ENCODE measurements around the gene PAX4. TPM values are rescaled to one million over a fixed set of nuclear protein-coding genes. Genes with fewer than 3 reads are reported as not detected.

The PAX4 gene
- total RNA-seq, 1 donor from 2014 or later = not detected

Other genes with a start within 250 kb of the PAX4 start
- 39.2 TPM for gene ZNF800, start 225.4 kb downstream of the PAX4 start, total RNA-seq
- 14.4 TPM for gene GCC1, start 32.5 kb downstream of the PAX4 start, total RNA-seq
- 81.7 TPM for gene ARF5, start 29.7 kb downstream of the PAX4 start, total RNA-seq
- 0.27 TPM for gene FSCN3, start 24.4 kb downstream of the PAX4 start, total RNA-seq
- 125 TPM for gene SND1, start 34.1 kb upstream of the PAX4 start, total RNA-seq